Effector memory CD4-positive, alpha-beta T cell (primary cell): ENCODE results near the gene GPD1L.
"Not testable (repeated sequence)": the region's sequence is repeated elsewhere in the genome, so short reads cannot be mapped to it uniquely, and the experiment has no call there.

Experiments used
- DNase-seq, 3 donors: peaks; one replicate each; pipeline ENCODE4 v3.0.0-alpha.2; 2020
- H3K27ac ChIP-seq: 2 replicates; pipeline ENCODE4 v1.7.0; 2013; ENCODE audit warnings: mild to moderate bottlenecking, low read length, moderate library complexity; ENCODE audit not compliant: insufficient read depth, poor library complexity, severe bottlenecking
- H3K27me3 ChIP-seq: replicated peaks from 2 replicates; pipeline ENCODE4 v1.7.0; 2013; ENCODE audit warnings: mild to moderate bottlenecking, low read length; ENCODE audit not compliant: insufficient read depth, control insufficient read depth, poor library complexity, severe bottlenecking
- H3K36me3 ChIP-seq: 2 replicates; pipeline ENCODE4 v1.7.0; 2013; ENCODE audit warnings: mild to moderate bottlenecking, low read length, moderate library complexity; ENCODE audit not compliant: control insufficient read depth, insufficient read depth
- H3K4me1 ChIP-seq: 2 replicates; pipeline ENCODE4 v1.7.0; 2013; ENCODE audit warnings: low read length, mild to moderate bottlenecking; ENCODE audit not compliant: control insufficient read depth, insufficient read depth, poor library complexity, severe bottlenecking
- H3K4me3 ChIP-seq: 2 replicates; pipeline ENCODE4 v1.7.0; 2013; ENCODE audit warnings: low read length, low read depth, mild to moderate bottlenecking; ENCODE audit not compliant: insufficient read depth, poor library complexity, severe bottlenecking
- H3K9me3 ChIP-seq: 2 replicates; pipeline ENCODE4 v1.7.0; 2013; ENCODE audit warnings: mild to moderate bottlenecking, low read length, moderate library complexity; ENCODE audit not compliant: control insufficient read depth

Gene GPD1L

GRCh38 chr3:32190556-32190955, 84.1 kb downstream of the GPD1L start:
- not testable (repeated sequence) for H3K27ac ChIP-seq, H3K36me3 ChIP-seq, H3K27me3 ChIP-seq, H3K4me1 ChIP-seq, H3K4me3 ChIP-seq, DNase-seq, H3K9me3 ChIP-seq

DNA sequence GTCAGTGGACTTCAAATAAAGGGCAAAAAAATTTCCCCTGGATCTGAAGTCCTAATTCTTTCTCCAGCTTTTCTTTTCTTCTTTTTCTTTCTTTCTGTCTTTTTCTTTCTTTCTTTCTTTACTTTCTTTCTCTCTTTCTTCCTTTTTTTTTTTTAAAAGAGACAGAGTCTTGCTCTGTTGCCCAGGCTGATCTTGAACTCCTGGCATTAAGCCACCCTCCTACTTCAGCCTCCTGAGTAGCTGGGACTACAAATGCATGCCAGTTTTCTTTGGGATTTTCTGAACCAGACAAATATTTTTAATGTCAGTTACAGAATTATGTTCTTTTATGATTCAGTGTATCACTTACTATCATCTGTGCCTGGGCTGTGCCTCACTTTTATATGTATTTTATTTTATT, 86.7 kb downstream of the GPD1L start:
- no peaks in the 10 kb centered on the region for H3K4me1 ChIP-seq
- H3K4me3 ChIP-seq = no peak overlapping the region
- DNase-seq = no peak

DNA sequence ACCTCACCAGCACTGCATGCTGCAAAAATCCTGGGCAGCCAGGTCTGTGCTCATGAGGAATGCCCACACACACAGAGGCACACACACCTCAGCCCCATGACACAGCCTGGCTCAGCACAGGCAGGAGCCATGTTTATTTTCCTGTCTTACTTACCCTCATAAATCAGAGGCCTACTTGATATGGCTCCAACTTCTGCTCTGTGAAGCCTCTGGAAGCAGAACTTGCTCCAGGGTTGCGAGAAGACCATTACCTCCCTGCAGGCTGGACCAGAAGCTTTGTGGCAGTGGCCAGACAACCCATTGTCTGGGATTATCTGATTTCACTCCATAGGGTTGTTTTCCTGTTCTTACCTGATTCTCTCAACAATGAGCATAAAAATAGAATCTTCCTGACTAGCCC, 88.2 kb downstream of the GPD1L start:
- H3K27me3 ChIP-seq = no peaks in the 10 kb centered on the region
- no peak for DNase-seq
- H3K4me3 ChIP-seq = no peak overlapping the region
- H3K9me3 ChIP-seq = no peaks in the 10 kb centered on the region
- no peaks in the 10 kb centered on the region for H3K36me3 ChIP-seq
- no peaks in the 10 kb centered on the region for H3K4me1 ChIP-seq
- H3K27ac ChIP-seq = no peak overlapping the region

More for the DNA sequence above, 86.7 kb downstream of the GPD1L start:
- H3K9me3 ChIP-seq = no peaks in the 10 kb centered on the region
- H3K36me3 ChIP-seq = no peaks in the 10 kb centered on the region
- no peaks in the 10 kb centered on the region for H3K27me3 ChIP-seq
- no peak overlapping the region for H3K27ac ChIP-seq

DNA sequence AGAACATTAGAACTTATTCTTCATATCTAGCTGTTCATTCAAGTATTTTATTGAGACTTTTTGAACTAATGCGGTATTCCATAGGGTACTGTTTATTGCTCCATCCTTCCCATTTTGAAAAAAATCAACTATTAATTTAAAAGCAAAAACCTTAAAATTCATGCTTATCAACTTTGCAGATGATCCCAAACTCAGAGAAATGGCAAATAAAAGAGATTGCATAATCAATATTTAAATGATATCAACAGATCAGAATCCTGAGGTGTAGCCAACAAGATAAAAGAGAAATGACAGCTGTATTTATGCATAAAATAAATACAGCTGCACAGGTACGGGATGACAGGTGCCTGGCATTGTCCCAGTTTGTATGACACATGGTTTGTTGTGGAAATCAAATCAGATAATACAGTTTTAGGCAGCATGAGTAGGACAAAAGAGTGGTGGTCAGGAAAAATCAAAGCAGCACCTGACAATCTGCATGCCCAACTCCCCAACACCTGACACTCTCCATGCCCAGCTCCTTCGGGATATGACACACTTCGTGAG, 89.6 kb downstream of the GPD1L start:
- no peaks in the 10 kb centered on the region for H3K9me3 ChIP-seq
- H3K27ac ChIP-seq = no peak overlapping the region
- no peak overlapping the region for H3K4me3 ChIP-seq
- H3K4me1 ChIP-seq = no peaks in the 10 kb centered on the region
- no peaks in the 10 kb centered on the region for H3K27me3 ChIP-seq
- DNase-seq = no peak
- no peaks in the 10 kb centered on the region for H3K36me3 ChIP-seq

DNA sequence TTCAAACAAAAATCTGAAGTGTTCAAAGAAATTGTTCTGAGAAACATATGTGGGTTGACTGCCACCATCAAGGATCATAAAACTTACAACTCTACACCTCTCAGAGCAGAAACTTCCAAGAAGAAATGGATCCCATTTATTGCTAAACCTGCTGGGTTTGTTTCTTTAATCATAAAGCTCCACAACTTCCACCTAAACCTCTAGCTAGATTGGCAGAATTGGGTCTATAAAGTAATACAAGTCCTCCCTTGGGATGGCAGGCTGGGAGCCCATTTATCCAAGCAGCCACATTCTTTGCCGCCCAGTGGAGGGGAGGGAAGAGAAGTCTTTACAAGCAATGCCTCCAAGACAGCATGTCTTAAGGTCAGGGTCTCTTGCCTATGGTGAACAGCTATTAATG, 91.6 kb downstream of the GPD1L start:
- no peaks in the 10 kb centered on the region for H3K27me3 ChIP-seq
- DNase-seq = no peak
- H3K4me1 ChIP-seq = no peaks in the 10 kb centered on the region
- no peak overlapping the region for H3K4me3 ChIP-seq
- no peaks in the 10 kb centered on the region for H3K36me3 ChIP-seq
- H3K27ac ChIP-seq = no peak overlapping the region
- no peaks in the 10 kb centered on the region for H3K9me3 ChIP-seq

- no peaks in the 10 kb centered on the region for H3K4me1 ChIP-seq
- DNase-seq = no peak
- H3K27me3 ChIP-seq = no peaks in the 10 kb centered on the region
- no peaks in the 10 kb centered on the region for H3K36me3 ChIP-seq
- H3K9me3 ChIP-seq = no peaks in the 10 kb centered on the region
- no peak overlapping the region for H3K4me3 ChIP-seq
- no peak overlapping the region for H3K27ac ChIP-seq
Measured at GRCh38 chr3:32198714-32199113, 92.3 kb downstream of the GPD1L start.

DNA sequence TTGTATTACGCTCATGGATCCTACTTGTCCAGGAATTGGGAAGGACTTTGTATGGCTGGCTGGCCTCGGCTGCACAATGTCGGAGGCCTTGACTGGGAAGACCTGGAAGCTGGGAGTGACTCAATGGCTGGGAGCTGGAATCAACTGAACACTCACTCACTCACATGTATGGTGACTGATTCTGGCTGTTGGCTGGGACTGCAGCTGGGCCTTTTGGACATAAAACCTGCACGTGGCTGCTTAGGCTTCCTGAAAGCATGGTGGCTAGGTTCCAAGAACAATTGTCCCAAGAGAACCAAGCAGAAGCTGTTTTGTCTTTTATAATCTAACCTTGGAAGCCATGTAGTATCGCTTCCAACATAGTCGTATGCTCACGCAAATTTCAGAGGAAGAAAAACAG, 94.1 kb downstream of the GPD1L start:
- no peaks in the 10 kb centered on the region for H3K9me3 ChIP-seq
- H3K36me3 ChIP-seq = no peaks in the 10 kb centered on the region
- no peak for DNase-seq
- H3K4me3 ChIP-seq = no peak overlapping the region
- H3K4me1 ChIP-seq = no peaks in the 10 kb centered on the region
- no peaks in the 10 kb centered on the region for H3K27me3 ChIP-seq
- no peak overlapping the region for H3K27ac ChIP-seq

GRCh38 chr3:32200992-32201758, 94.8 kb downstream of the GPD1L start:
- no peak overlapping the region for H3K27ac ChIP-seq
- no peaks in the 10 kb centered on the region for H3K36me3 ChIP-seq
- no peaks in the 10 kb centered on the region for H3K27me3 ChIP-seq
- no peak overlapping the region for H3K4me3 ChIP-seq
- H3K4me1 ChIP-seq = no peaks in the 10 kb centered on the region
- DNase-seq = no peak
- no peaks in the 10 kb centered on the region for H3K9me3 ChIP-seq

GRCh38 chr3:32202496-32202895, 96.1 kb downstream of the GPD1L start:
- Histone ChIP-seq H3K27ac (no peak overlapping the region), H3K4me3 (no peak overlapping the region), H3K36me3 (no peaks in the 10 kb centered on the region), H3K27me3 (no peaks in the 10 kb centered on the region), H3K4me1 (no peaks in the 10 kb centered on the region), H3K9me3 (no peaks in the 10 kb centered on the region)
- no peak for DNase-seq

DNA sequence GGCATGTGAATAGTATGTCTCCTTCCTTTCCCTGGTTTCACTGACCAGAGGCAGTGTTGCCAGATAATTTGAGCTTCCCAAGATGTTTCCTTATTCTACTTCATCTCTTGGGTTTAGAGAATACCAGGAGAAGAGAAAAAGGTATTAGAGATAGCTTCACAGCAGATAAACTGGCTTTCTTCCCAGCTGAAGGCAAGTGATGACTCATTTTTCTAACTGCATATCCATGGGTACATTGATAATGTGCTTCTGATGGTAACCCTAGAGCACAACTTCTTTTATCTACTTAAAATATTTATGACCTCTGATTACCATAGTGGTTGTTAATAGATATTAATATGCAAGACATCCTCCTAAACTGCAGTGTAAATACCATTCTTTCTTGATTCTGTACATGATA, 97.4 kb downstream of the GPD1L start:
- no peak overlapping the region for H3K27ac ChIP-seq
- H3K4me1 ChIP-seq = no peaks in the 10 kb centered on the region
- H3K36me3 ChIP-seq = no peaks in the 10 kb centered on the region
- no peaks in the 10 kb centered on the region for H3K27me3 ChIP-seq
- no peaks in the 10 kb centered on the region for H3K9me3 ChIP-seq
- no peak overlapping the region for H3K4me3 ChIP-seq
- no peak for DNase-seq
